Ramos (cell line): ENCODE results near the gene ZAR1L.

Source experiments
- in situ Hi-C: fragments of 300-500 bp; cut with MboI; formaldehyde crosslinking; loops from one replicate; pipeline ENCODE4 v1.14.3; 2022; ENCODE audit warnings: low sequenced_read_pairs; ENCODE audit not compliant: unreplicated experiment

ZAR1L gene

GRCh38 chr13:32261567-32261966, 53.6 kb downstream of the ZAR1L start:
- in situ Hi-C loops: no loop called here

GRCh38 chr13:32259116-32259515, 56.0 kb downstream of the ZAR1L start:
- in situ Hi-C loops: no loop called here

- in situ Hi-C loops: no loop called here
Observed at GRCh38 chr13:32257649-32258048, 57.5 kb downstream of the ZAR1L start.

GRCh38 chr13:32256243-32256642, 58.9 kb downstream of the ZAR1L start:
- in situ Hi-C loops: no loop called here

GRCh38 chr13:32255724-32256109, 59.4 kb downstream of the ZAR1L start:
- in situ Hi-C loops: no loop called here

- in situ Hi-C loops: no loop called here
Observed at GRCh38 chr13:32254916-32255723, 60.0 kb downstream of the ZAR1L start.

GRCh38 chr13:32254416-32254815, 60.7 kb downstream of the ZAR1L start:
- in situ Hi-C loops: no loop called here

- in situ Hi-C loops: no loop called here
Observed at GRCh38 chr13:32253911-32254399, 61.2 kb downstream of the ZAR1L start.
